H1 (cell line): ENCODE results near the gene IZUMO2. TPM values are rescaled to one million over a fixed set of nuclear protein-coding genes. Genes with fewer than 3 reads are reported as not detected.

Source experiments
- TAF7 ChIP-seq: optimal IDR thresholded peaks from 2 replicates; pipeline ENCODE3; 2011; ENCODE audit warnings: low read depth, mild to moderate bottlenecking, inconsistent platforms, low read length, moderate library complexity, borderline replicate concordance
- polyA plus RNA-seq, 7 experiments: library from polyadenylated mRNA; depleted of rRNA in 3 of 7; stranded (reverse) in 5 of 7; unstranded in 2 of 7; fragments of >200 nt in 5 of 7; fragments of 200-250 nt in 2 of 7; gene quantifications; 1 replicate in 5 of 7; 2 replicates in 1 of 7; 4 replicates in 1 of 7; pipeline versions ENCODE4 v1.2.1 to v1.2.3, GENCODE V29; 2011 to 2013; ENCODE audit warnings: missing spikeins in 2 of 7, mixed read lengths in 2 of 7
- total RNA-seq: library from RNA; stranded (reverse); fragmentation: NEBNext Ultra II Directional; extraction: Animal tissue kit (Norgen Biotek cat#: 25700); gene quantifications from 2 replicates; pipeline ENCODE4 v1.2.1, GENCODE V29; 2021
- TF ChIP-seq, protein P1 (sequence below), 3 experiments: IDR thresholded peaks; 1 replicate in 2 of 3; 2 replicates in 1 of 3; pipeline versions ENCODE4 v1.5.1 to v1.6.1; 2011; ENCODE audit warnings: low read length in 3 of 3, mild to moderate bottlenecking in 3 of 3, inconsistent platforms in 2 of 3, low read depth in 1 of 3, moderate library complexity in 1 of 3; ENCODE audit not compliant: insufficient read depth in 1 of 3; ENCODE audit errors: control extremely low read depth in 1 of 3
- TF ChIP-seq, protein P2 (sequence below): IDR thresholded peaks from 2 replicates; pipeline ENCODE4 v1.6.1; 2011; ENCODE audit warnings: low read length, improper control_type of control experiment

The IZUMO2 gene
- total and polyA plus RNA-seq, 2 of the 8 experiments (the other 6 are each of a cell fraction or from before 2014, with no cell fraction given) = 1.7 to 1.9 TPM

- TF ChIP-seq, protein P1, sequence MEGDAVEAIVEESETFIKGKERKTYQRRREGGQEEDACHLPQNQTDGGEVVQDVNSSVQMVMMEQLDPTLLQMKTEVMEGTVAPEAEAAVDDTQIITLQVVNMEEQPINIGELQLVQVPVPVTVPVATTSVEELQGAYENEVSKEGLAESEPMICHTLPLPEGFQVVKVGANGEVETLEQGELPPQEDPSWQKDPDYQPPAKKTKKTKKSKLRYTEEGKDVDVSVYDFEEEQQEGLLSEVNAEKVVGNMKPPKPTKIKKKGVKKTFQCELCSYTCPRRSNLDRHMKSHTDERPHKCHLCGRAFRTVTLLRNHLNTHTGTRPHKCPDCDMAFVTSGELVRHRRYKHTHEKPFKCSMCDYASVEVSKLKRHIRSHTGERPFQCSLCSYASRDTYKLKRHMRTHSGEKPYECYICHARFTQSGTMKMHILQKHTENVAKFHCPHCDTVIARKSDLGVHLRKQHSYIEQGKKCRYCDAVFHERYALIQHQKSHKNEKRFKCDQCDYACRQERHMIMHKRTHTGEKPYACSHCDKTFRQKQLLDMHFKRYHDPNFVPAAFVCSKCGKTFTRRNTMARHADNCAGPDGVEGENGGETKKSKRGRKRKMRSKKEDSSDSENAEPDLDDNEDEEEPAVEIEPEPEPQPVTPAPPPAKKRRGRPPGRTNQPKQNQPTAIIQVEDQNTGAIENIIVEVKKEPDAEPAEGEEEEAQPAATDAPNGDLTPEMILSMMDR (IDR thresholded peaks at IDR 0.05; ENCODE audit: control extremely low read depth in 1 of 3, insufficient read depth in 1 of 3, low read depth in 1 of 3, low read length in 3 of 3) = no peak
- no peak for TF ChIP-seq TAF7
- TF ChIP-seq, protein P2, sequence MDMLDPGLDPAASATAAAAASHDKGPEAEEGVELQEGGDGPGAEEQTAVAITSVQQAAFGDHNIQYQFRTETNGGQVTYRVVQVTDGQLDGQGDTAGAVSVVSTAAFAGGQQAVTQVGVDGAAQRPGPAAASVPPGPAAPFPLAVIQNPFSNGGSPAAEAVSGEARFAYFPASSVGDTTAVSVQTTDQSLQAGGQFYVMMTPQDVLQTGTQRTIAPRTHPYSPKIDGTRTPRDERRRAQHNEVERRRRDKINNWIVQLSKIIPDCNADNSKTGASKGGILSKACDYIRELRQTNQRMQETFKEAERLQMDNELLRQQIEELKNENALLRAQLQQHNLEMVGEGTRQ = no peak
These were observed 33.3 kb upstream of the IZUMO2 start (continued) for GRCh38 chr19:50196322-50196932.
